ENCODE measurements around the gene ADGRE2. TPM values are rescaled to one million over a fixed set of nuclear protein-coding genes. Genes with fewer than 3 reads are reported as not detected.

The ADGRE2 gene
- total and polyA plus RNA-seq, 2 donors (not counting 3 experiments of a cell fraction or from before 2014, with no cell fraction given): not detected

GRCh38 chr19:14683439-14683838, 94.9 kb downstream of the ADGRE2 start:
- Histone ChIP-seq H3K79me2 (ENCODE audit: control insufficient read depth, insufficient read depth, low read length) (no peaks in the 10 kb centered on the region), H3K4me3 (replicated peaks in 1 of 3; ENCODE audit: insufficient read depth in 1 of 3, low read depth in 1 of 3, low read length in 3 of 3) (no peak overlapping the region), H3K4me1 (ENCODE audit: control insufficient read depth, extremely low read depth, insufficient read depth, low read length) (no peaks in the 10 kb centered on the region), H4K20me1 (replicated peaks; ENCODE audit: control insufficient read depth, extremely low read depth, insufficient read depth, low read length) (no peaks in the 10 kb centered on the region), H3K27me3 (ENCODE audit: control insufficient read depth in 2 of 2, insufficient read depth in 2 of 2, low read length in 2 of 2) (peaks cover 0 to 2% of the 10 kb centered on the region in 2 experiments), H2AFZ (ENCODE audit: low read depth, low read length) (no peak overlapping the region), H3K27ac (ENCODE audit: insufficient read depth, low read depth, low read length) (no peak overlapping the region), H3K9me3 (replicated peaks; ENCODE audit: control insufficient read depth, insufficient read depth, low read length) (no peaks in the 10 kb centered on the region), H3K9me1 (replicated peaks; ENCODE audit: control insufficient read depth, extremely low read depth, insufficient read depth, low read length) (no peaks in the 10 kb centered on the region), H3K36me3 (ENCODE audit: control insufficient read depth in 2 of 2, extremely low read depth in 1 of 2, insufficient read depth in 2 of 2, low read length in 2 of 2) (no peaks in the 10 kb centered on the region), H3K4me2 (ENCODE audit: insufficient read depth, low read length) (no peak overlapping the region), H3K9ac (replicated peaks; ENCODE audit: extremely low read depth, insufficient read depth, low read length) (no peak overlapping the region)
- CTCF ChIA-PET: interaction anchor here (9.8 kb wide), 1 partner anchor 107 kb away, joined by 342 read pairs; the partner anchor contains the start of gene NDUFB7
- no peak for DNase-seq (ENCODE audit: low read depth, low spot score)
- dilution Hi-C loops (cut with MboI; ENCODE audit: extremely low pct_ligation_motif_present, low sequenced_read_pairs) (no loop called here), intact Hi-C loops (cut with micrococcal nuclease) (no loop called here)
- POLR2A ChIA-PET: no interaction called here
- no peak for TF ChIP-seq EZH2 (IDR thresholded peaks at IDR 0.05; ENCODE audit: borderline replicate concordance, low read depth, low read length, severe bottlenecking)
- no peak for TF ChIP-seq POLR2A (IDR thresholded peaks at IDR 0.05; ENCODE audit: low read depth, low read length)
- TF ChIP-seq MAX (IDR thresholded peaks at IDR 0.05; ENCODE audit: insufficient read depth, insufficient read length): no peak
- TF ChIP-seq JUN (IDR thresholded peaks at IDR 0.05; ENCODE audit: borderline replicate concordance, insufficient read depth, insufficient read length, low read depth): no peak
- no peak for TF ChIP-seq FOS (IDR thresholded peaks at IDR 0.05; ENCODE audit: borderline replicate concordance, insufficient read depth, low read length)
- no peak for TF ChIP-seq GATA2 (IDR thresholded peaks at IDR 0.05; ENCODE audit: insufficient read depth, insufficient read length, low read depth, low read length)
- TF ChIP-seq MYC (IDR thresholded peaks at IDR 0.05; ENCODE audit: low read depth, low read length): no peak
- no peak for TF ChIP-seq POLR2AphosphoS5 (IDR thresholded peaks at IDR 0.05; ENCODE audit: insufficient read depth, low read depth, low read length)
- no TSS peak for BruUV-seq (replicated peaks)
- no peak for FAIRE-seq

Small RNA genes lying within 50 kb of the gene (small RNA-seq; reads per million reads assigned to genes)
- gene AC005255.1 (ENCODE audit: insufficient read depth, insufficient read length, low read depth, low replicate concordance): not detected

Other genes starting within 250 kb of the ADGRE2 start
- gene TECR, start 249.0 kb downstream of the ADGRE2 start, total RNA-seq: 109 and 110 TPM in 2 replicates
- 193 and 231 TPM in 2 replicates for gene TECR, start 249.0 kb downstream of the ADGRE2 start, polyA plus RNA-seq
- 170 and 177 TPM in 2 replicates for gene NDUFB7, start 206.5 kb downstream of the ADGRE2 start, total RNA-seq
- gene NDUFB7, start 206.5 kb downstream of the ADGRE2 start, polyA plus RNA-seq: 655 and 916 TPM in 2 replicates
- not detected in 2 replicates for gene CLEC17A, start 195.5 kb downstream of the ADGRE2 start, total RNA-seq
- 0.07 TPM in 1 of 2 replicates, not detected in the other for gene CLEC17A, start 195.5 kb downstream of the ADGRE2 start, polyA plus RNA-seq
- not detected in 2 replicates for gene ADGRE3, start 103.7 kb downstream of the ADGRE2 start, total RNA-seq
- not detected in 2 replicates for gene ADGRE3, start 103.7 kb downstream of the ADGRE2 start, polyA plus RNA-seq
- 17.1 and 19.7 TPM in 2 replicates for gene ZNF333, start 88.5 kb downstream of the ADGRE2 start, total RNA-seq
- 11.1 TPM in 2 replicates for gene ZNF333, start 88.5 kb downstream of the ADGRE2 start, polyA plus RNA-seq
- not detected in 2 replicates for gene OR7A5, start 56.6 kb upstream of the ADGRE2 start, total RNA-seq
- not detected in 2 replicates for gene OR7A5, start 56.6 kb upstream of the ADGRE2 start, polyA plus RNA-seq
- not detected in 2 replicates for gene OR7C1, start 56.6 kb upstream of the ADGRE2 start, total RNA-seq
- not detected in 2 replicates for gene OR7C1, start 56.6 kb upstream of the ADGRE2 start, polyA plus RNA-seq
- not detected in 2 replicates for gene OR7A10, start 70.4 kb upstream of the ADGRE2 start, total RNA-seq
- gene OR7A10, start 70.4 kb upstream of the ADGRE2 start, polyA plus RNA-seq: not detected in 2 replicates
- gene OR7A17, start 107.6 kb upstream of the ADGRE2 start, total RNA-seq: not detected in 2 replicates
- gene OR7A17, start 107.6 kb upstream of the ADGRE2 start, polyA plus RNA-seq: not detected in 2 replicates
- gene OR7C2, start 162.9 kb upstream of the ADGRE2 start, total RNA-seq: not detected in 2 replicates
- gene OR7C2, start 162.9 kb upstream of the ADGRE2 start, polyA plus RNA-seq: not detected in 2 replicates
- not detected in 2 replicates for gene SLC1A6, start 201.3 kb upstream of the ADGRE2 start, total RNA-seq
- gene SLC1A6, start 201.3 kb upstream of the ADGRE2 start, polyA plus RNA-seq: not detected in 2 replicates

Data from endothelial cell of umbilical vein (primary cell).